Measurements from ENCODE around the gene MEAK7. TPM values are rescaled to one million over a fixed set of nuclear protein-coding genes. Genes with fewer than 3 reads are reported as not detected.

The MEAK7 gene
- total RNA-seq, 4 donors from 2014 or later = 9.2 to 15.9 (median 14.3) TPM

- Histone ChIP-seq H3K27ac (no peak overlapping the region), H3K4me1 (no peaks in the 10 kb centered on the region), H3K27me3 (no peaks in the 10 kb centered on the region), H3K36me3 (peaks cover 0 to 97% (median 0%) of the 10 kb centered on the region in 3 donors), H3K4me3 (no peak overlapping the region), H3K9me3 (peaks cover 0 to 5% (median 0%) of the 10 kb centered on the region in 4 donors)
- 91% methylated on average over 18 of the region's 18 CpGs for WGBS, 2 donors
- no peak for DNase-seq (ENCODE audit: low spot score in 2 of 2)
- no peak for TF ChIP-seq EP300 (IDR thresholded peaks at IDR 0.05)
- TF ChIP-seq CTCF (IDR thresholded peaks at IDR 0.05) = no peak
- no peak for TF ChIP-seq POLR2A (IDR thresholded peaks at IDR 0.05)
Measured at GRCh38 chr16:84497418-84498222, 6.8 kb downstream of the MEAK7 start.

GRCh38 chr16:84496991-84497390 lies 7.5 kb downstream of the MEAK7 start:
- H3K4me3 ChIP-seq = no peak overlapping the region
- peaks cover 0 to 5% (median 0%) of the 10 kb centered on the region in 4 donors for H3K9me3 ChIP-seq
- H3K27ac ChIP-seq = no peak overlapping the region
- peaks cover 0 to 95% (median 0%) of the 10 kb centered on the region in 3 donors for H3K36me3 ChIP-seq
- DNase-seq (ENCODE audit: low spot score in 2 of 2) = no peak
- no peaks in the 10 kb centered on the region for H3K4me1 ChIP-seq
- H3K27me3 ChIP-seq = no peaks in the 10 kb centered on the region
- WGBS, 2 donors = 97 to 100% methylated on average over 3 of the region's 3 CpGs
- TF ChIP-seq POLR2A (IDR thresholded peaks at IDR 0.05) = no peak

- Histone ChIP-seq H3K27me3 (no peaks in the 10 kb centered on the region), H3K9me3 (peaks cover 0 to 5% (median 0%) of the 10 kb centered on the region in 4 donors), H3K4me1 (no peaks in the 10 kb centered on the region), H3K36me3 (peaks cover 0 to 88% (median 0%) of the 10 kb centered on the region in 3 donors), H3K27ac (no peak overlapping the region), H3K4me3 (no peak overlapping the region)
- TF ChIP-seq EP300 (IDR thresholded peaks at IDR 0.05) (no peak), POLR2A (IDR thresholded peaks at IDR 0.05) (no peak), CTCF (IDR thresholded peaks at IDR 0.05) (no peak)
- 97 to 98% methylated on average over 11 of the region's 11 CpGs for WGBS, 2 donors
- DNase-seq (ENCODE audit: low spot score in 2 of 2) = no peak
Measured at GRCh38 chr16:84495506-84495905, 9.0 kb downstream of the MEAK7 start.

GRCh38 chr16:84489131-84489530 lies 15.3 kb downstream of the MEAK7 start:
- DNase-seq (ENCODE audit: low spot score in 2 of 2) = no peak
- Histone ChIP-seq H3K9me3 (peaks cover 0 to 5% (median 0%) of the 10 kb centered on the region in 4 donors), H3K27ac (no peak overlapping the region), H3K4me3 (no peak overlapping the region), H3K36me3 (peaks cover 0 to 76% (median 11%) of the 10 kb centered on the region in 3 donors), H3K27me3 (no peaks in the 10 kb centered on the region), H3K4me1 (peaks cover 0 to 9% (median 0%) of the 10 kb centered on the region in 4 donors)
- TF ChIP-seq EP300 (IDR thresholded peaks at IDR 0.05) (no peak), CTCF (IDR thresholded peaks at IDR 0.05) (no peak), POLR2A (IDR thresholded peaks at IDR 0.05) (no peak)
- 86 to 87% methylated on average over 8 of the region's 8 CpGs for WGBS, 2 donors

GRCh38 chr16:84487358-84487757 lies 17.1 kb downstream of the MEAK7 start:
- no peaks in the 10 kb centered on the region for H3K27me3 ChIP-seq
- no peaks in the 10 kb centered on the region for H3K9me3 ChIP-seq
- whole genome bisulfite sequencing, 2 donors = 85 to 88% methylated on average over 8 of the region's 8 CpGs
- H3K27ac ChIP-seq = no peak overlapping the region
- TF ChIP-seq CTCF (IDR thresholded peaks at IDR 0.05) (no peak), EP300 (IDR thresholded peaks at IDR 0.05) (no peak), POLR2A (IDR thresholded peaks at IDR 0.05) (no peak)
- peaks cover 0 to 15% (median 0%) of the 10 kb centered on the region in 4 donors for H3K4me1 ChIP-seq
- no peak for DNase-seq (ENCODE audit: low spot score in 2 of 2)
- H3K36me3 ChIP-seq = peaks cover 0 to 76% (median 11%) of the 10 kb centered on the region in 3 donors
- H3K4me3 ChIP-seq = no peak overlapping the region
